NCI-H2107 treated with DMSO at 0.1 percent for 48 hours (cell line): Measurements from ENCODE around the gene WAPL.
A peak's percentile ranks its signal among the peaks of the same experiment; 100 is the strongest.
"Not testable (repeated sequence)": the region's sequence is repeated elsewhere in the genome, so short reads cannot be mapped to it uniquely, and the experiment has no call there.

Experiments
- DNase-seq: peaks from one replicate; lab custom pipeline; 2025; ENCODE audit not compliant: unreplicated experiment; lab: John Stamatoyannopoulos, UW

Gene WAPL, protein sequence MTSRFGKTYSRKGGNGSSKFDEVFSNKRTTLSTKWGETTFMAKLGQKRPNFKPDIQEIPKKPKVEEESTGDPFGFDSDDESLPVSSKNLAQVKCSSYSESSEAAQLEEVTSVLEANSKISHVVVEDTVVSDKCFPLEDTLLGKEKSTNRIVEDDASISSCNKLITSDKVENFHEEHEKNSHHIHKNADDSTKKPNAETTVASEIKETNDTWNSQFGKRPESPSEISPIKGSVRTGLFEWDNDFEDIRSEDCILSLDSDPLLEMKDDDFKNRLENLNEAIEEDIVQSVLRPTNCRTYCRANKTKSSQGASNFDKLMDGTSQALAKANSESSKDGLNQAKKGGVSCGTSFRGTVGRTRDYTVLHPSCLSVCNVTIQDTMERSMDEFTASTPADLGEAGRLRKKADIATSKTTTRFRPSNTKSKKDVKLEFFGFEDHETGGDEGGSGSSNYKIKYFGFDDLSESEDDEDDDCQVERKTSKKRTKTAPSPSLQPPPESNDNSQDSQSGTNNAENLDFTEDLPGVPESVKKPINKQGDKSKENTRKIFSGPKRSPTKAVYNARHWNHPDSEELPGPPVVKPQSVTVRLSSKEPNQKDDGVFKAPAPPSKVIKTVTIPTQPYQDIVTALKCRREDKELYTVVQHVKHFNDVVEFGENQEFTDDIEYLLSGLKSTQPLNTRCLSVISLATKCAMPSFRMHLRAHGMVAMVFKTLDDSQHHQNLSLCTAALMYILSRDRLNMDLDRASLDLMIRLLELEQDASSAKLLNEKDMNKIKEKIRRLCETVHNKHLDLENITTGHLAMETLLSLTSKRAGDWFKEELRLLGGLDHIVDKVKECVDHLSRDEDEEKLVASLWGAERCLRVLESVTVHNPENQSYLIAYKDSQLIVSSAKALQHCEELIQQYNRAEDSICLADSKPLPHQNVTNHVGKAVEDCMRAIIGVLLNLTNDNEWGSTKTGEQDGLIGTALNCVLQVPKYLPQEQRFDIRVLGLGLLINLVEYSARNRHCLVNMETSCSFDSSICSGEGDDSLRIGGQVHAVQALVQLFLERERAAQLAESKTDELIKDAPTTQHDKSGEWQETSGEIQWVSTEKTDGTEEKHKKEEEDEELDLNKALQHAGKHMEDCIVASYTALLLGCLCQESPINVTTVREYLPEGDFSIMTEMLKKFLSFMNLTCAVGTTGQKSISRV (N-terminal part only)

DNA sequence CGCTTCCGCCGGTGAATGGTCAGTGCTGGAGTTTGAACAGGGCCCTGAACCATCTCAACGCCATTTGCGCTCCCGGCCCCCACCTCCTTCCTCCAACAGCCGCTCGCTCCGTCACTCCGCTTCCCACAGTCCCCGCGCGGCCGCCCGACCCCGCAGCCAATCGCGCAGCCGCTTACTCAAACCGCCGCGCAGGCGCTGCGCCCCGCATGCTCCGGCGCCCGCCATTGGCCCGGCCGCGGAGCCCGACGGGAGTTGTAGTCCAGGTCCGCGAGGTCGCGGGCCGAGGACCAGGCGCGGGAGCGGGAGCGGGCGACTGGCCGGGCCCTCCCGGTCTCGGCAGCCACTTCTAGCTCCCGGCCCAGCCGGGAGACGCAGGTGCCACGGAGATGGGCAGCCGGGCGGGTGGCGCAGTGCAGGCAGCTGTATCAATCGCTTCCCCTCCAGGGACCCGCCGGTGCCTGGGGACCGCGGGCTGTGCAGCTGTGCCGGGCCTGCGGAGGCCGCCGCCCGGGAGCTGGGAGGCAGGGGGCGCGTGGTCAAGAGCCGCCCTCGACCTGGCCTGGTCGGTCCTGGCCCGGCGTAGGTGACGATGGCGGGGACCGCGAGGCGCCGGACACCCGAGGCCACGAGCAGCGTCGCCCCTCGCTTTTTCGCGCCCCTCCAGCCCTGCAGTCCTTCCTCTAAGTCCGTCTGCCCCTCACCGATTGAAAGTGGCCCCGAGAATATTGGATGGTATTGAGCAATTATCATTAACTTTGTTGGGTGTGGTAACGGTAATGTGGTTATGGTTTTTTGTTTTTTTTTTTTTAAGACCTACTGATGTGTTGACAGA lies at the start of gene WAPL:
Gene WAPL (minus strand): TSS at position 115 of the 832 bp plus-strand sequence. CDS start 3,723 bp downstream, outside the sequence.
- DNase-seq, result peak; percentile 69

DNA sequence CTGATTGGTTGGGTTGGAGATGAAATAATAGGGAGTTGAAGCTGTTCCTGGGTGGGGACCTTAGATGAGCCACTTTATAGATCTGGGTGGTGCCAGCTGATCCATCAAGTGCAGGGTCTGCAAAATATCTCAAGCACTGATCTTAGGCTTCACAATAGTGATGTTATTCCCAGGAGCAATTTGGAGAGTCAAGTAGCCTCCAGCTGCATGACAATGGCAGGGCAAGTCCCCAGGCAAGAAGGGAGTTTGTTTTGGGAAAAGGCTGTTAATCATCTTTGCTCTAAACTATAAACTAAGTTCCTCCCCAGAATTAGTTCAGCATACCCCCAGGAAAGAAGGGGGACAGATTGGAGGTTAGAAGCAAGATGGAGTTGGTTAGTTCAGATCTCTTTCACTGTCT lies 47.7 kb upstream of the WAPL start:
- no peak for DNase-seq

DNA sequence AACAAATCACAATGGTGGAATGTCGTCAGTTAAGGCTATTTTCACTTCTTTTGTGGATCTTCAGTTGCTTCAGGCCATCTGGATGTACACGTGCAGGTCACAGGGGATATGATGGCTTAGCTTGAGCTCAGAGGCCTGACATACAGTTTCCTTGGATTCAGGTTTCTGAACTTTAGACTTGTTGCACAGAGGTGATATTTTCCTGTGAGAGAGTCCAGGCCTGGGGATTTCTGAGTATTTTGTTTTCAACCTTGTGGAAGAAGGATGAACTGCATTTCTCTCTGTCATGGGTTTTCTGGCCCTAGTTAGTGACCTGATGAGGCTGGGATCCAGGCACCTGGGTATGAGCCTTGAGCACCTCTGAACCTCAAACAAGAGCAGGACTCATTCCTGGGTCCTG lies 44.9 kb upstream of the WAPL start:
- not testable (repeated sequence) for DNase-seq

DNA sequence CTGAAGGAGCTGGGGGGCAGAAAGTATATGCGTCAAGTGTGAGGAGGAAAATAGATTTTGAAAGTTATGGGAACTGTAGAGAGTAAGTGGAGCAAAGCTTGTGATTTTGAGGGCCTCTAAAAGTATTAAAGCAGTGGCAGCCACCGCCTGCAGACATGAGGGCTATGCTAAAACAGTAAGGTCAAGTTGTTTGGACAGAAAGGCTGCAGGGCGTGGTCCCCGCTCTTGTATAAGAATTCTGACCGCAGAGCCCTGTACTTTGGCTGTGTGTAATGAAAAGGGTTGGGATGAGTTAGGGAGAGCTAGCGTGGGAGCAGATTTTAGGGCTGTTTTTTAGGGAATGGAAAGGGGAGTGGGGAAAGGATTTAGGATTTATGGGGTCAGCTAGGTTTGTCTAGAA lies 41.7 kb upstream of the WAPL start:
- DNase-seq, result not testable (repeated sequence)

DNA sequence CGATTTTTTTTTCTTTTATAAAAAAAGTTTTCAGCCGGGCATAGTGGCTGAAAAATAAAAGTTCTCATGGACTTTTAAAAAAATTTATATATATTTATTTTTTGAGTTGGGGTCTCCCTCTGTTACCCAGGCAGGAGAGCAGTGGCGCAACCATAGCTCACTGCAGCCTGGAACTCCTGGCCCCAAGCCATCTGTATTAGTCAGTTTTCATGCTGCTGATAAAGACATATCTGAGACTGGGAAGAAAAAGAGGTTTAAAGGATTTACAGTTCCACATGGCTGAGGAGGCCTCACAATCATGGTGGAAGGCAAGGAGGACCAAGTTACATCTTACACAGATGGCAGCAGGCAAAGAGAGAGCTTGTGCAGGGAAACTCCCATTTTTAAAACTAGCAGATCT lies 37.1 kb upstream of the WAPL start:
- not testable (repeated sequence) for DNase-seq

DNA sequence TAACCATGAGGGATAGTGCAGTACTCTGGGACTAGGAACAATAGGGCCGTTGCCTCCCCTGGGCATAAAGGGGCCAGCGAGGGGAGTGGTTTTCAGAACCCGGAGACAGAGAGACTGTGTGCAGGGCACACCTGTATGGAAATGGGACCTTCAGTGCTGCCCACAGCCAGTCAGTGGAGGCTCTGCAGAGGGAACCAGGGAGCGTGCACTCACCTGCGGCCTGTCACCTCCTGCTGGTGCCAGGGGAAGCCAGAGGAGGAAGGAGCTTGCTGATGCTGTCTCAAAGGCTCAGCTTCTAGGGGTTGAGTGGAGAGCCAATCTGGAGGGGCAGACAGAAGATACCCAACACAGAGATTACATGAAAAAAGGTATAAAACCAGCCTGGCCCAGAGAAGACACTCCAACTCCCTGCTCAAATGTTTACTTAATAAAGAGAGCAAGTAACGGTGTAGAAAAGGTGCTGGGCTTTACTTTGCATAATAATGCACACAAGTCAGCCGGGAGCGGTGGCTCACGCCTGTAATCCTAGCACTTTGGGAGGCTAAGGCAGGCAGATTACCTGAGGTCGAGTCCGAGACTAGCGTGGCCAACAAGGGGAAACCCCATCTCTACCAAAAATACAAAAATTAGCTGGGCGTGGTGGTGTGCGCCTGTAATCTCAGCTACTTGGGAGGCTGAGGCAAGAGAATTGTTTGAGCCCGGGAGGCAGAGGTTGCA lies 35.5 kb upstream of the WAPL start:
- peak; percentile 95 for DNase-seq

DNA sequence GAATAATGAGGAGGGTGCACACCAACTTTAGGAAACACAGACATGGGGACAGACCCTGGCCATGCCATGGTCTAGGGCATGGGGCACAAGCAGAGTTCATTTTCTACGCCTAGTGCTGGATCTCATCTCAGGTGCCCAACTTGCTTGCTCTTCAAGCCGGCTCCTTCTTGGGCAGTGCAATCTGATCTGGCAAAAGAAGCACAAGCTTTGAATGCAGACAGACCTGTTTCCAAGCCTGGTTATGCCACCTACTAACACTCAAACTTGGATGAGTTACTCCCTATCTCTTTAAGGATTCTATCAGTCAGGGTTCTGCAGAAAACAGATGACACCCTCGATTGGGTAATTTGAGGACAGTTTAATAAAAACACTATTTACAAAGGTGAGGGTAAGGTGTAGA lies 34.9 kb upstream of the WAPL start:
- no peak for DNase-seq

DNA sequence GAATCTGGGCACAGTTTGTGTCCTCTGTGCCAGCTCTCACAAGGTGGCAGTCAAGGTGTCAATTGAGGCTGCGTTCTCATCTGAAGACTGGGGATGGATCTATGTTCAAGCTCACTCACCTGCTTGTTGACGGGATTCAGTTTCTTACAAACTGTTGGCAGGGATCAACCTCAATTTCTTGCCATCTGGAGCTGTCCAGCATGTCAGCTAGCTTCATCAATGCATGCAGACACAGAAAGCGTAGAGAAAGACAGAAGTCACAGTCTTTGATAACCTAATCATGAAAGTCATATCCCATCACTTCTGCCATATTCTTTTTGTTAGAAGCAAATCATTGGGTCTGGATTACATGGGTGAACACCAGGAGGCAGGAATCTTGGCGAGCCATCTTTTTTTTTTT lies 32.0 kb upstream of the WAPL start:
- no peak for DNase-seq

DNA sequence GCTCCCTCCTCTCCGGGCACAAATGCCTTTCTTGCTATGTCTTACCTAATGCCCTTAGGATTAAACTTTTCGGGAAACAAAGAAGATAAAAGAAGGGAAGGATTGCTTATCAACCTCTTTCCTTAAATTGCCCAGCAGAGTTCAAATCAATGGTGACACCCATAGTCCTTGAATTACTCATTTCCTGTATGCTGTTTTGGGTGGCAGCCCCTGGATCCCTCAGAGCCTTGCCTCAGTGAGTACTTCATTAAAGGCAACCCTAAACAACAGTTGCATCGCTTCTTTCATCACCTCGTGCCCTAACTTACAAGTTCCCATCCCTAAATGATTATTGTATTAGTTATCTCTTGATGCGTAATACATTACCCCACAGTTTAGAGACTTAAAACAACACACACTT lies 31.6 kb upstream of the WAPL start:
- no peak for DNase-seq

DNA sequence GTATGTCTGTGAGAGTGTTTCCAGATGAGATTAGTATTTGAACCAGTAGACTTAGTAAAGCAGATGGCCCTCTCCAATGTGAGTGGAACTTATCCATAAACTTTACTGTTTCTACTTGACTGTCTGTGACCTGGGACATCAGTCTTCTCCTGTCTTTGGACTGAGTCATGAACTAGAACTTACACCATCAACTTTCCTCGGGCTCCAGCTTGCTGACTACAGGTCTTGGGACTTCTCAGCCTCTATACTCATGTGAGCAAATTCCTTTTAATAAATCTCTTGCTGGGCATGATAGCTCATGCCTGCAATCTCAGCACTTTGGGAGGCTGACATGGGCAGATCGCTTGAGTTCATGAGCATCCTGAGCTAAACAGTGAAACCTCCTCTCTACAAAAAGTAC lies 25.7 kb upstream of the WAPL start:
- DNase-seq, result no peak

DNA sequence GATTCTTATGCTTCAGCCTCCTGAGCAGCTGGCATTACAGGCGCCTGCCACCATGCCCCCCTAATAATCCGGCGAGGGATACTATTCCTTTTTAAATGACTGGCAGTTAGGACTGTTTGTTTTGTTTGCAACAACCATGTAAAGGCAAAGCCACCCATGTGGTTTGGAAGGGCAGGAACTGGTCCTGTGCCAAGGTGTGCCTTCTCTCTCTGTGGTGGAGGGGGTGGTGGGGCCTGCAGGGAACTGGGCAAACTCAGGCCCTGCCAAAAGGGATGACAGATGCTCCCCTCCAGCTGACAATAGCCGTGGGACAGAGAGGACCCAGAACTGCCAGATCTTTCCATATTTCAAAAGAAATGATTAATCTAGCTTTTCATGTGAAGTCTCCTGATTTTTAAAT lies 23.5 kb upstream of the WAPL start:
- peak; percentile 52 for DNase-seq

DNA sequence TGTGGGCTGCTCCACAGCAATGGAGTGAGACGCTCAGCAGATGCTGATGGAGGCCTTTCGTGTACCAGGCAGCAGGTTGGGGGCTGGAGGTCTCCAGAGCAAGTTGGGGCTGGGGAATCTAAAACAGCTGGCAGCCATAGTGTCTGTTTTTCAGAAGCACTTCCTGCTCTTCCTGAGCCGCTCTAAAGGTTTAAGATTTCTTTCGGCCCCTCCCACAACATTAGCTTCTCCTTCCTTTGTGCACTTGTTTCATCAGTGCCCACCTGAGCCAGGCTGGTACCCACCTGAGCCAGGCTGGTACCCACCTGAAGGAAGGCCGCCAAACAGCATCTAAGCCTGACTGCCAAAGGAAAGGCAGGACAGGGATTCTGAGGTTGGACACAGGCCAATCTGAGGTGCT lies 18.4 kb upstream of the WAPL start:
- DNase-seq, result no peak

DNA sequence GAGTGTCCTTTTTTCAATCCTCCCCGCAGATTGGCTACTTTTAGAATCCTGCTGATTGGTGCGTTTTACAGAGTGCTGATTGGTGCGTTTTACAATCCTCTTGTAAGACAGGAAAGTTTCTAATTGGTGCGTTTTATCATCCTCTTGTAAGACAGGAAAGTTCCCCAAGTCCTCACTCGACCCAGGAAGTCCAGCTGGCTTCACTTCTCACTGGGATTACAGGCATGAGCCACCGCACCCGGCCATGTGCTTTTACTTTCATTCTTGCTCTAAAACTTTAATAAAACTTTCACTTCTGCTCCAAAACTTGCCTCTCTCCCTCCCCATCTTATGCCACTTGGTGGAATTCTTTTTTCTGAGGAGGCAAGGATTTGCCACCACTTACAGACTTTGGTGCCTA lies 17.0 kb upstream of the WAPL start:
- DNase-seq, result no peak

DNA sequence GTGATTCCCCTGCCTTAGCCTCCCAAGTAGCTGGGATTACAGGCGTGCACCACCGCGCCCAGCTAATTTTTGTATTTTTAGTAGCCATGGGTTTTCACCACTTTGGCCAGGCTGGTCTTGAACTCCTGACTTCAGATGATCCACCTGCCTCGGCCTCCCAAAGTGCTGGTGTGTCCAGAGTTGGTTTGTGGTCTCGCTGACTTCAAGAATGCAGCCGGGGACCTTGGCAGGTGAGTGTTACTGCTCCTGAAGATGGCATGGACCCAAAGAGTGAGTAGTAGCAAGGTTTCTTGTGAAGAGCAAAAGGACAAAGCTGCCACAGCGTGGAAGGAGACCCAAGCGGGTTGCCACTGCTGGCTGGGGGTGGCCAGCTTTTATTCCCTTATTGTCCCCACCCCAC lies 16.4 kb upstream of the WAPL start:
- DNase-seq, result not testable (repeated sequence)

DNA sequence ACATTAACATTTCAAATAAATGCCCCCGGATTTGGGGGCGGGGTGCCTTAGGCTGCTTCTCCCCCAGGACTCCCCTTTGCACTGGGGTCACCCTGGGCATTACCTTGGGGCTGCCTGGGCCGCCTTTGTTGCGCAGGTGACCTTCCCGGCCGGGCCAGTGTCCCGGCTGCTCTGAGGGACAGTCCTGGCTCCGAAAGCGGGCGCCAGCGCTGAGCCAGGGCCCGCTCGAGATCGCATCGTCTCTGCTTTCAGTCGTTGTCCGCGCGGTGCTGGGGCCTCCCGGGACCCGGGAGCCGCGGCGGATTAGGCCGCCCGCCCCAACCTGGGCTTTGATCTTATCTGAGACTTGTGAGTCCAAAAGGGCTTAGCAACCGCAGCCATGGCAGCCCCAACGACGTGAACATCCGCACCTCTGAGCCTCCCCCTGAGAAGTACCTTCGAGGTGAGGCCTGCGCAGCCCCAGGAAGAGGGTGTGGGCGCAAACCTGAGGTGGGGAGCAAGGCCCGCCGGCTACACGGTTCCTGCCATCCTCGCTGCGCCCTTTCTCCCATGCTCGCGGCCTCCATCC lies 14.8 kb upstream of the WAPL start:
- DNase-seq, result no peak

DNA sequence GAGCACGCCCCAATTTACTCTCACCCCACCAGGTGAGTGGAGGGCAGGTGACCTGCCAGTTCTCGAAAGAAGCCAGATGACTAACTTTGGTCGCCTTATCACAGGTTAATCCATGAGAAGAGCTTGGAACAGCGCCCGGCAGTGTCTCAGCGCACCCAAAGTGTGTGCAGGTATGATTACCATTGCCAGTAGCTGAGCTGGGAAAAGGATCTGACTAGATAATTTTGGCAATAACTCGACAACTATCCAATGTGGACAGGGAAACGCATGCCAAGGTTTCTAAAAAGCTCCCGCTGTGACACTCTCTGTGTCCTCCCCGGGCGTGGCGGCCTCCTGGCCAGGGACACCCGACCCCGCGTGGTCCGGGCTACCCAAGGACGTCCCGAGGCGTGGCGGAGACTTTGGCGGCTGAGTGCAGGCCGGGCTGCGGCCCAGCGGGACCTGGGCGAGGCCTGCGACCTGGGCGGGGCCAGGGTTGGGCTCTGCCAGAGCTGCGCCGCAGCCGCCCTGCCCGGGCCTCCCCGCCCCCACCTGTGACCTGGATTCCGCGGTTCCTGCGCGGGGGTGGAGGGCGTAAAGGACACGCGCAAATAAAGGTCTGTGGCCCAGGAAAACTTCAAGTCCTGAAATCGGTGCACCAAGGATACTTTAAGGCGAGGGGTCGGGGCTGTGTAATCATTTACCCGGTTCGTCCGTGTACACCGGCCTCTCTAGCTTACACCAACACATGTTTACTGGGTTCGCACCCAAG lies 13.7 kb upstream of the WAPL start:
- DNase-seq, result no peak

DNA sequence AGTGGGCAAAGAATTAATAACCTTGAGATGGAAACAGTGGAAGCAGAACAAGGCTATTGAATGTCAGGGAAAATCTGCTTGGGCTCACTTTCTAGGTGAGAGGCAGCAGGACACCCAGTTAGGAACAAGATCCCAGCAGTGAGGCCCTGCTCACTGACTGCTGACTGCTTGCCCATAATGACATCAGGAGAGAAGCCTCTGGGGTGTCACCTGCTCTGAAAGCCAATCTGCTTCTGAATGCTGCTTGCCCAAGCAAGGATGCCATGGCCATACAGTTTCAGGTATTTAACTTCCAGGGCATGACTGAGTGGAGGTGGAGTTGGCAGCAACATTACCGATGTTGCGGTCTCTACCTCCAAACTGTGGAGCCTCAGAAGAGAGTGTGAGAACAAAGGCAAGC lies 11.7 kb upstream of the WAPL start:
- peak; percentile 25 for DNase-seq

DNA sequence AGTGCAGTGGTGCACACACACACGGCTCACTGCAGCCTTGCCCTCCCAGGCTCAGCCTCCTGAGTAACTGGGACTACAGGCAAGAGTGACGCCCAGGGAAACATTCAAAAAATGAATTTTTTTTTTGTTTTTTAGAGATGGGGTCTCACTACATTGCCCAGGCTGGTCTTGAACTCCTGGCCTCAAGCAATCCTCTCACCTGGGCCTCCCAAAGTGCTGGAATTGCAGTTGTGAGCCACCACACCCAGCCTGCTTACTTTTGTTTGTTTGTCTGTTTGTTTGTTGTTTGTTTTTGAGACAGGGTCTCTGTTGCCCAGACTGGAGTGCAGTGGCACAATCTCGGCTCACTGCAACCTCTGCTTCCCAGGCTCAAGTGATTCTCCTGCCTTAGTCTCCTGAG lies 7.1 kb upstream of the WAPL start:
- DNase-seq, result not testable (repeated sequence)

DNA sequence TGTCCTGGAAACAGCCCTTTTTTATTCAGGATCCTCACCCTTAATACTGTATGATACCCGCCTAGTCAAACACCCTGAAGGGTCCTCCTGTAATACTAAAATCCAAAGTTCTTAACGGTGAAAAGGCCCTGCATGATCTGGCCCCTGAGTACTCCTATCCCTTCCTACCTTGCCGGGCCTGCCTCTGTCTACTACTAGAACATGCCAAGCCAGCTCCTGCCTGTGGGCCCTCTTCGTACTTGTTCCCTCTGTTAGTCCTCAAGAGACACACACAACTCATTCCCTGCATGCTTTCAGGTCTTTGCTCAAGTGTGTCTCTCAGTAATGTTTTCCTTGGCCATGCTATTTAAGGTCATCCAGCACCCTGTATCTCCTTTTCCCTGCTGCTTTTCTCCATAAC lies 5.0 kb upstream of the WAPL start:
- DNase-seq, result no peak
